Astrocyte of the cerebellum (primary cell): Measurements from ENCODE around the gene WNT4.
A peak's percentile ranks its signal among the peaks of the same experiment; 100 is the strongest.

ENCODE experiments used
- DNase-seq: peaks from one replicate; pipeline ENCODE4 v3.0.0-alpha.2; 2011; ENCODE audit warnings: low read depth
- H3K4me3 ChIP-seq: 2 replicates; pipeline ENCODE4 v1.5.1; 2011; ENCODE audit warnings: mild to moderate bottlenecking, low read depth, low read length, moderate library complexity
- CTCF ChIP-seq: IDR thresholded peaks from 2 replicates; pipeline ENCODE4 v1.5.1; 2012; ENCODE audit warnings: low read length, low read depth, moderate library complexity, mild to moderate bottlenecking; ENCODE audit errors: missing control alignments
- in situ Hi-C: cut with HindIII; loops from 2 replicates; pipeline ENCODE4 v1.10.0; 2017; ENCODE audit warnings: low sequenced_read_pairs

WNT4 gene

DNA sequence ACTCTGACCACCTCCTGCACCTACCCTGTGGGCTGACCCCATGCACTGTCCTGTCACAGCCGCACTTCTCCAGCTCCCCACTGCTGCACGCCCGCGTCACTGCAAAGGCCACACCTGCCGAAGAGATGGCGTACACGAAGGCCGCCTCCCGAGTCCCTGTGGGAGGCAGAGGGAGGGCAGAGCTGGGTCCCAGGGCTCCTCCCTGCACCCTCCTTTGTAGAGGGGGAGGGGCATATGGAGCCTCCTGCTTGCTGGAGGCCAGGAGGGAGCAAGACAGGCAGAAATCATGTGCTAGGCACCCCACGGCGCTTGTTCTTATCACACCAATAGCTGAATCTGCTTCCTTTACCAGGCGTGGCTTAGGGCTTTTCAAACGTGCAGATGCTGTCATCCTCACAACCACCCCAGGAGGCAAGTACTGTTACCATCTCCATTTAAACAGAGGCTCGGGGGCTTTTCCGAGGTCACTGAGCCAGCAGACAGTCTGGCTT is 21.4 kb downstream of the WNT4 start:
- in situ Hi-C loops, result loop anchor here (25.0 kb wide), 1 partner anchor 266 kb away; no protein-coding TSS in a partner anchor
- no peak overlapping the region for H3K4me3 ChIP-seq
- DNase-seq, result no peak
- no peak for TF ChIP-seq CTCF

DNA sequence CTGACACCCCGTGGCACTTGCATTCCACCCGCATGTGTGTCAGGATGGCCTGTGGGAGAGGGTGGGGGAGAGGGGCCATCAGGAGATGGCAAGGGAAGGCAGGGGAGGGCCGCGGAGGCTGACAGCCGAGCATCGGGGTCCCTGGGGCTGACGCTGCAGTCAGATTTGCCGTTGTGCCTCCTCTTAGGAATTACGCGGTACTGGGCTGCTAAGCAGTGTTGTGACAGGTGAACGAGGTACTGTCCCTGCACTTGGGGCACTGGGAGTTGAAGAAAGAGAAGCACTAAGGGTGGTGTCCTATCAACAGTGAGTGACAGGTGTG is 22.5 kb downstream of the WNT4 start:
- DNase-seq, result no peak
- in situ Hi-C loops, result loop anchor here (25.0 kb wide), 1 partner anchor 267 kb away; no protein-coding TSS in a partner anchor
- no peak for TF ChIP-seq CTCF
- no peak overlapping the region for H3K4me3 ChIP-seq

- no peak for TF ChIP-seq CTCF
- in situ Hi-C loops, result loop anchor here (25.0 kb wide), 1 partner anchor 267 kb away; no protein-coding TSS in a partner anchor
- DNase-seq, result no peak
- no peak overlapping the region for H3K4me3 ChIP-seq
Observed at GRCh38 chr1:22119626-22120468, 23.1 kb downstream of the WNT4 start.

- in situ Hi-C loops, result loop anchor here (25.0 kb wide), 1 partner anchor 269 kb away; no protein-coding TSS in a partner anchor
- DNase-seq, result no peak
- H3K4me3 ChIP-seq, result no peak overlapping the region
- TF ChIP-seq CTCF, result no peak
Observed at GRCh38 chr1:22118291-22118992, 24.5 kb downstream of the WNT4 start.

- TF ChIP-seq CTCF, result no peak
- no peak overlapping the region for H3K4me3 ChIP-seq
- peak; percentile 58 for DNase-seq
- in situ Hi-C loops, result loop anchor here (25.0 kb wide), 1 partner anchor 269 kb away; no protein-coding TSS in a partner anchor
Observed at GRCh38 chr1:22117851-22118250, 25.0 kb downstream of the WNT4 start.

DNA sequence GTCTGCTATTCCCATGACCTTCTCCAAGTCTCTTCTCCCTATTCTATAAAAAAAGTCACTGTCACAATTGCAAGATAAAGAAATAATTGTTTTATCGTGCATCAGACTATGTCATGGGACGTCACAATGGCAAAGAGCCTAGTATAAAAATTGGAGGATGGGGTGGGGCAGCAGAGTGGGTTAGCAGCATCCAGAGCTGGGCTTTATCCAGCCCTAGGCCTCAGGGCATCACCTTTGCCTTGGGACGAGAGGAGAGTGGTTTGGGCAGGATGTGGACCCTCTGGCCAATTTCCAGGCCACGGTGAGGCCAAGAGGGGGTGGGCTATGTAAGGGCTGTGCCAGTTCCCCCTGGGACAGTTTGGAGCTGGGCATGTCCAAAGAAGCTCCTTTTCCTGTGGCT is 25.7 kb downstream of the WNT4 start:
- no peak for DNase-seq
- no peak for TF ChIP-seq CTCF
- no peak overlapping the region for H3K4me3 ChIP-seq
- in situ Hi-C loops, result loop anchor here (25.0 kb wide), 1 partner anchor 270 kb away; no protein-coding TSS in a partner anchor
